ENCODE results near the gene SPECC1. TPM values are rescaled to one million over a fixed set of nuclear protein-coding genes. Genes with fewer than 3 reads are reported as not detected.

Gene SPECC1
- total RNA-seq, 1 experiment from 2014 or later: 43.5 TPM

DNA sequence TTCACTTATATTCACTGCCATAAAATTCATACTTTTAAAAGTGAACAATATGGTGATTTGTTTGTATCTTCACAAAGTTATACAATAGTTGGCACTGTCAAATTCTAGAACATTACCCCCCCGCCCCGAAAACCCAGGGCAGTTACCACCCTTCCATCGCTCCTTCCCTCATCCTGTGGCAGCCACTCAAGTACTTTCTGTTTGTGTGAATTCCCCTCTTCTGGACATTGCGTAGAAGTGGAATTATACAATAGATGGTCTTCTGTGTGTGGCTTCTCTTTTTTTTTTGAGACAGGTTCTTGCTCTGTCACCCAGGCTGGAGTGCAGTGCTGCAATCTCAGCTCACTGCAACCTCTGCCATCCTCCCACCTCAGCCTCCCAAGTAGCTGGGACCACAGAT, 58.6 kb downstream of the SPECC1 start:
- no peak for ATAC-seq
- Histone ChIP-seq H3K79me2 (ENCODE audit: insufficient read depth, low read length) (no peaks in the 10 kb centered on the region), H3K27ac (ENCODE audit: low read depth, low read length) (no peak overlapping the region), H3K27me3 (ENCODE audit: insufficient read depth, low read length) (no peaks in the 10 kb centered on the region), H3K4me3 (replicated peaks in 1 of 2; ENCODE audit: low read depth in 1 of 2, low read length in 2 of 2) (no peak overlapping the region), H3K9me3 (ENCODE audit: control insufficient read depth in 1 of 2, insufficient read depth in 1 of 2, low read depth in 1 of 2, low read length in 2 of 2) (no peaks in the 10 kb centered on the region), H3K4me2 (ENCODE audit: low read length) (no peak overlapping the region), H3K4me1 (ENCODE audit: control insufficient read depth in 1 of 2, insufficient read depth in 2 of 2, low read length in 2 of 2) (peaks cover 19 to 22% of the 10 kb centered on the region in 2 experiments), H3K9ac (ENCODE audit: low read length) (no peak overlapping the region), H3K36me3 (ENCODE audit: control insufficient read depth in 1 of 2, insufficient read depth in 2 of 2, low read length in 2 of 2) (no peaks in the 10 kb centered on the region), H4K20me1 (ENCODE audit: insufficient read depth) (no peaks in the 10 kb centered on the region), H2AFZ (ENCODE audit: low read depth, low read length, poor library complexity, severe bottlenecking) (no peak overlapping the region), H3K9me2 (ENCODE audit: insufficient read depth) (no peaks in the 10 kb centered on the region; the same call in 1 of the 2 replicates)
- intact Hi-C loops (cut with micrococcal nuclease): no loop called here
- TF ChIP-seq SRF (IDR thresholded peaks at IDR 0.05; ENCODE audit: low read depth) (no peak), CEBPB (IDR thresholded peaks at IDR 0.05; ENCODE audit: low read depth) (no peak)
- ChIA-PET RAD21 (ENCODE audit: low non-redundant PET in 1 of 2, low total read pairs in 2 of 2, uncharacterized antibody in 2 of 2, unreplicated experiment in 2 of 2) (no interaction called here), POLR2A (no interaction called here), CTCF (no interaction called here)
- no peak for DNase-seq (ENCODE audit: low read depth, low spot score)
- no TSS peak for BruUV-seq (replicated peaks)

DNA sequence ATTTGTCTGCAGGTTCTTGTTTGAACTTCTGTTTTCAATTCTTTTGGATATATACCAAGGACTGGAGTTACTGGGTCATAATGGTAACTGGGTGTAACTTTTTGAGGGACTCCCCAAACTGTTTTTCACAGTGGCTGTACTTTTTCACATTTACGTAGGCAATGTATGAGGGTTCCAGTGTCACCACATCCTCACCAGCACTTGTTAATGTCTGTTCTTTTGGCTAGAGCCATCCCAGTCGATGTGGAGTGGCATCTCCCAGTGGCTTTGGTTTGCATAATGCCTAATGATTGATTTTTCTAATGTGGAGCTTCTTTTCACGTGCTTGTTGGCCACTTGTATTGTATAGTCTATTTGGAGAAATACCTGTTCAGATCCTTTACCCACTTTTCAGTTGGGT, 59.3 kb downstream of the SPECC1 start:
- no peak for TF ChIP-seq POLR2A (IDR thresholded peaks at IDR 0.05; ENCODE audit: borderline replicate concordance, extremely low read depth, insufficient read depth, insufficient read length)
- TF ChIP-seq FOSL1 (IDR thresholded peaks at IDR 0.05; ENCODE audit: low read depth): no peak
- no peak for TF ChIP-seq ZFX (IDR thresholded peaks at IDR 0.05)
- no peak for TF ChIP-seq ZNF274 (IDR thresholded peaks at IDR 0.05; ENCODE audit: low read depth, low read length)
- TF ChIP-seq EGR1 (IDR thresholded peaks at IDR 0.05; ENCODE audit: low read depth): no peak
- BruUV-seq (replicated peaks): no TSS peak
- no peak for ATAC-seq
- Histone ChIP-seq H3K9me3 (ENCODE audit: control insufficient read depth in 1 of 2, insufficient read depth in 1 of 2, low read depth in 1 of 2, low read length in 2 of 2) (no peaks in the 10 kb centered on the region), H3K9me2 (ENCODE audit: insufficient read depth) (no peaks in the 10 kb centered on the region; the same call in 1 of the 2 replicates), H3K4me2 (ENCODE audit: low read length) (no peak overlapping the region), H3K4me3 (replicated peaks in 1 of 2; ENCODE audit: low read depth in 1 of 2, low read length in 2 of 2) (no peak overlapping the region), H3K4me1 (ENCODE audit: control insufficient read depth in 1 of 2, insufficient read depth in 2 of 2, low read length in 2 of 2) (peaks cover 14 to 16% of the 10 kb centered on the region in 2 experiments), H4K20me1 (ENCODE audit: insufficient read depth) (no peaks in the 10 kb centered on the region), H2AFZ (ENCODE audit: low read depth, low read length, poor library complexity, severe bottlenecking) (no peak overlapping the region), H3K36me3 (ENCODE audit: control insufficient read depth in 1 of 2, insufficient read depth in 2 of 2, low read length in 2 of 2) (no peaks in the 10 kb centered on the region), H3K27me3 (ENCODE audit: insufficient read depth, low read length) (no peaks in the 10 kb centered on the region), H3K27ac (ENCODE audit: low read depth, low read length) (no peak overlapping the region), H3K9ac (ENCODE audit: low read length) (no peak overlapping the region), H3K79me2 (ENCODE audit: insufficient read depth, low read length) (no peaks in the 10 kb centered on the region)
- ChIA-PET POLR2A (interaction anchor here (0.6 kb wide), 1 partner anchor 49 kb away, joined by 3 read pairs; no protein-coding TSS in a partner anchor), RAD21 (ENCODE audit: low non-redundant PET in 1 of 2, low total read pairs in 2 of 2, uncharacterized antibody in 2 of 2, unreplicated experiment in 2 of 2) (no interaction called here), CTCF (no interaction called here)
- intact Hi-C loops (cut with micrococcal nuclease): no loop called here
- no peak for DNase-seq (ENCODE audit: low read depth, low spot score)

Measured in HCT116 (cell line).